Type B pancreatic cell (in vitro differentiated cells): Measurements from ENCODE around the gene ADGRG6. TPM values are rescaled to one million over a fixed set of nuclear protein-coding genes. Genes with fewer than 3 reads are reported as not detected.

Experiments
- DNase-seq: peaks from one replicate; pipeline ENCODE4 v3.0.0; 2021; ENCODE audit warnings: mixed read lengths; ENCODE audit not compliant: unreplicated experiment; ENCODE audit errors: extremely low spot score
- H3K27ac Mint-ChIP-seq: 2 replicates; pipeline ENCODE4 v1.8.0; 2021; ENCODE audit warnings: mild to moderate bottlenecking, mixed read lengths
- H3K27me3 Mint-ChIP-seq: 2 replicates; pipeline ENCODE4 v1.8.0; 2021; ENCODE audit warnings: mixed read lengths
- H3K36me3 Mint-ChIP-seq: 2 replicates; pipeline ENCODE4 v1.8.0; 2021; ENCODE audit warnings: mixed read lengths
- H3K4me1 Mint-ChIP-seq: one replicate; pipeline ENCODE4 v1.8.0; 2021; ENCODE audit warnings: mixed read lengths; ENCODE audit not compliant: unreplicated experiment
- H3K4me3 Mint-ChIP-seq: 2 replicates; pipeline ENCODE4 v1.8.0; 2021; ENCODE audit warnings: mild to moderate bottlenecking, mixed read lengths
- H3K9me3 Mint-ChIP-seq: 2 replicates; pipeline ENCODE4 v1.8.0; 2021; ENCODE audit warnings: mixed read lengths
- long read RNA-seq: library from polyadenylated mRNA; unstranded; transcript quantifications from one replicate; pipeline ENCODE4 v2.0.0, GENCODE V29; 2020
- total RNA-seq: library from RNA; stranded (reverse); gene quantifications from 2 replicates; pipeline ENCODE4 v1.2.1, GENCODE V29; 2021; ENCODE audit warnings: low replicate concordance
- TF ChIP-seq, protein P1 (sequence below): fragments of 200-600 bp; sonication (generic); conservative IDR thresholded peaks from 2 replicates; pipeline ENCODE4 v1.5.0; 2021; ENCODE audit warnings: antibody characterized with exemption, mild to moderate bottlenecking

ADGRG6 gene
- total RNA-seq = 26.7 and 72.3 TPM in 2 replicates
- long read RNA-seq, partial matches to known transcripts = 63 of 99 reads
- long read RNA-seq, other reads (novel, unspliced or antisense) = 34 of 99 reads

DNA sequence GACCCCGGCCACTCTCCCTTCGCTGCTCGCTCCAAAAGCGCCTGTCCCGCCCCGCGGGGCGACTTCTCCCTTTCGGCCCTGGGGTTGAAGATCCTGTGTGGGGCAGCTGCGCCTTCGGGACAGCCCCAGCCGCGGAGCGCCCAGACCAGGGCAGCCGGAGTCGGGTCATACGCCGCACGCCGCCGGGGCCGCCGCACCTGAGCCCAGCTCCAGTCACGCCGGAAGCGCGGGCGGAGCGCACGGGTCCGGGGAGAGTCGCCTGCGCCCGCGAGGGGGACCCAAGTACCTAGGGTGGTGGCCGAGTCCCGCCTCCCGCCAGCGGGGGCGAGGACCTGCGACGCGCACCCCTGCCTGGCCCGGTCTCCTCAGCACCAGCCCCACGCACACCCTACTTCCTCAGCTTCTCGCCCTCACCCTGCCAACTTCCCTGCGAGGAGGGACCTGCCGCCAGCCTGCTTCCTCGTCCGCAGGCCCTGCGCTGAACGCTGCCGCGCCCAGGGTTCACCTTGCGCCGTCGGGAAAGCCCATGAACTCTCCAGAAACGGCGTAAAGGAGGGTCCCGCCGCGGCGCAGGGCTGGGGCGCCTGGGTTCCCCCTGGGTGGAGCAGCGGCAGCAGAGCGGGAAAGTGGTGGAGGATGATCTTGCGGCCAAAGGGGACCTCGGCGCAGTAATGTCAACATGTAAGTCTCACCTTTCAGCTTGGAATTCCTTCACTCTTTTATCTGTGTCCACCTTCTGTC is at the start of gene ADGRG6:
Gene ADGRG6, plus strand, starts transcription at position 357 of the 741 bp plus-strand sequence. Its CDS starts 323 bp downstream, at position 680.
- Mint-ChIP-seq H3K4me1 (peaks cover 21% of the 10 kb centered on the region), H3K27ac (peak within 1 kb of the TSS; percentile 98)
- peak; percentile 71 for DNase-seq

DNA sequence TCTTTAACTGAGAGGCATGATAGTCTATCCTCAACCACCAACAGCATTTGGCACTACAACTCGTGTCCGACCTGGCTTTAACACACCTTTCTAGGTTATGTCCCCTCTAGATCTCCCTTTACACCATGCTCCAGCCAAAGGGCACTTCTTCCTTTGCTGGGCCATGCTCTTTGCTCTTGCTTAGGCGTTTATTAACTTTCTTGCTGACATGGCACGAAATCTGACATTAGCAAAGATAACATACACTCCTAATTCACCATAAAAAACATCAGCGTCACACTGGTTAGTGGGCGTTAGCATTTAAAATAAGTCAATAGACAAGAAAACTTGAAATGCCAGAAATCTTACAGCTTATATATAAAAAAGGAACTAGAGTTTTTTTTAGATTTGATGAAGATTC is 47.3 kb upstream of the ADGRG6 start:
- H3K4me3 Mint-ChIP-seq = no peak overlapping the region
- peaks cover 4% of the 10 kb centered on the region for H3K9me3 Mint-ChIP-seq
- no peaks in the 10 kb centered on the region for H3K27me3 Mint-ChIP-seq
- no peaks in the 10 kb centered on the region for H3K4me1 Mint-ChIP-seq
- DNase-seq = no peak
- H3K27ac Mint-ChIP-seq = no peak overlapping the region
- H3K36me3 Mint-ChIP-seq = no peaks in the 10 kb centered on the region
- TF ChIP-seq, protein P1, sequence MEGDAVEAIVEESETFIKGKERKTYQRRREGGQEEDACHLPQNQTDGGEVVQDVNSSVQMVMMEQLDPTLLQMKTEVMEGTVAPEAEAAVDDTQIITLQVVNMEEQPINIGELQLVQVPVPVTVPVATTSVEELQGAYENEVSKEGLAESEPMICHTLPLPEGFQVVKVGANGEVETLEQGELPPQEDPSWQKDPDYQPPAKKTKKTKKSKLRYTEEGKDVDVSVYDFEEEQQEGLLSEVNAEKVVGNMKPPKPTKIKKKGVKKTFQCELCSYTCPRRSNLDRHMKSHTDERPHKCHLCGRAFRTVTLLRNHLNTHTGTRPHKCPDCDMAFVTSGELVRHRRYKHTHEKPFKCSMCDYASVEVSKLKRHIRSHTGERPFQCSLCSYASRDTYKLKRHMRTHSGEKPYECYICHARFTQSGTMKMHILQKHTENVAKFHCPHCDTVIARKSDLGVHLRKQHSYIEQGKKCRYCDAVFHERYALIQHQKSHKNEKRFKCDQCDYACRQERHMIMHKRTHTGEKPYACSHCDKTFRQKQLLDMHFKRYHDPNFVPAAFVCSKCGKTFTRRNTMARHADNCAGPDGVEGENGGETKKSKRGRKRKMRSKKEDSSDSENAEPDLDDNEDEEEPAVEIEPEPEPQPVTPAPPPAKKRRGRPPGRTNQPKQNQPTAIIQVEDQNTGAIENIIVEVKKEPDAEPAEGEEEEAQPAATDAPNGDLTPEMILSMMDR = no peak

More for the DNA sequence above, at the start of gene ADGRG6:
- Mint-ChIP-seq H3K27me3 (peaks cover 29% of the 10 kb centered on the region), H3K4me3 (peak within 1 kb of the TSS; percentile 95), H3K36me3 (peaks cover 4% of the 10 kb centered on the region), H3K9me3 (no peaks in the 10 kb centered on the region)
- TF ChIP-seq, protein P1 = peak; percentile 45

DNA sequence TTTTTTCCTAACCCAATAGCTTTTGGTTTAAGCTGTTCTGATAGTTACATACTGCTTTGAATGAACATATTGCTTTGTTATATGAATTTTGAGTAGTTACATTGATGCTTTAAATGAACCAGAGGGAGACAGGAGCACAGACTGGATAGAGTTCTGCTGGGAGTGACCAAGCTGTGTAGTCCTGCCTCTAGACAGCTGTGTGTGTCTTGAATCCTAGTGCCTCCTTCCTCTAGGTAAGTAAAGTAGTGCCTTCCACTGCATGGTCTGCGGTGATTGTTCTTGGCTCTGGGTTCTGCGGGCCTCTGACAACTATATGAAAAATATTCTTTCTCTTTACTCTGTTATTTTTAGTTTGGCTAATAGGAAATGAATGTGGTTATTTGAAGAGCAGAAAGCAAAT is 46.0 kb upstream of the ADGRG6 start:
- H3K4me1 Mint-ChIP-seq = no peaks in the 10 kb centered on the region
- no peak for DNase-seq
- no peak overlapping the region for H3K27ac Mint-ChIP-seq
- H3K36me3 Mint-ChIP-seq = no peaks in the 10 kb centered on the region
- TF ChIP-seq, protein P1 = no peak
- H3K27me3 Mint-ChIP-seq = no peaks in the 10 kb centered on the region
- peaks cover 4% of the 10 kb centered on the region for H3K9me3 Mint-ChIP-seq
- H3K4me3 Mint-ChIP-seq = no peak overlapping the region

DNA sequence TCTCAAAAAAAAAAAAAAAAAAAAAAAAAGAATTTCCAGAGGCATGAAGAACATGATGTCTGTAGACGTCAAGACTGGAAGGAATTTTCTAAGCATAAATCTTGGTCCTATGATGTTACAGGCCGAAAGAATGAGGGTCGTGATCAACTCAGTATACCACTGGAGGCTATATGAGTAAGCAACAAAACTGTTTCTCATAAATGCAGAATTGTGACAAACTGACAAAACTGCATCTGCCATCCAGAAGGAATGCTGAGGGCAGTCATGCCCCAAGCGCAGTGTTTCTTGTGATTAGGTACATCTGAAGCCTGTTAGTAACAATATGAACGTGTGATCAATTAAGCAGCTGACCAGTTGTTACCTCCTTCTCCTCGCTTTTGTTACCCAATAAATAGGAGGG is 43.5 kb upstream of the ADGRG6 start:
- H3K4me1 Mint-ChIP-seq = no peaks in the 10 kb centered on the region
- peaks cover 4% of the 10 kb centered on the region for H3K9me3 Mint-ChIP-seq
- no peak for DNase-seq
- H3K4me3 Mint-ChIP-seq = no peak overlapping the region
- no peaks in the 10 kb centered on the region for H3K36me3 Mint-ChIP-seq
- no peak overlapping the region for H3K27ac Mint-ChIP-seq
- no peaks in the 10 kb centered on the region for H3K27me3 Mint-ChIP-seq
- TF ChIP-seq, protein P1 = no peak

DNA sequence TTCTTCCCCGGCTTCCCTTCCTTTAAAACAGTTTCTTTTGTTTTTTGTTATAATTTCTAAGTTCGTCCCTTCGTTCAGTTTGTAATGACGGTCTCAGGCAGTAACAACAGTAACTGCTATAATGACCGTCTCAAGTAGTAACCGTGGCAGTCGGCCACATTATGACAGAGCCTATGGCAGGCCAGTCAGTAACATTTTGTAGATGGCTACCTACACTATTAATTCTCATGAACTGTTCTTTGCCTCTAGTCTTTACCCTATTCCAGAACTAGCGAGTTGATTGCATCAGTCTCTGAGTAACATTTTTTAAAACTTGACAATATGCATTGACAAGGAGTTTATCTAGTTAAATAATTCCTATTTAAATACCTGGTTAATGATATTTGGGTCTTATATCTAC is 43.0 kb upstream of the ADGRG6 start:
- H3K4me3 Mint-ChIP-seq = no peak overlapping the region
- H3K36me3 Mint-ChIP-seq = no peaks in the 10 kb centered on the region
- no peaks in the 10 kb centered on the region for H3K27me3 Mint-ChIP-seq
- TF ChIP-seq, protein P1 = no peak
- no peak for DNase-seq
- no peaks in the 10 kb centered on the region for H3K4me1 Mint-ChIP-seq
- H3K9me3 Mint-ChIP-seq = peaks cover 4% of the 10 kb centered on the region
- H3K27ac Mint-ChIP-seq = no peak overlapping the region
